ENCODE data around the gene LAMB1.

Gene LAMB1

GRCh38 chr7:107937531-107937930 is 65.4 kb downstream of the LAMB1 start:
- no peak overlapping the region for H3K27ac ChIP-seq (ENCODE audit: low read length)
- no peak overlapping the region for H2AFZ ChIP-seq (ENCODE audit: low read length)
- no peaks in the 10 kb centered on the region for H3K79me2 ChIP-seq (ENCODE audit: low read length)
- H4K20me1 ChIP-seq (ENCODE audit: insufficient read depth, low read length): no peaks in the 10 kb centered on the region
- no peaks in the 10 kb centered on the region for H3K36me3 ChIP-seq (replicated peaks; ENCODE audit: insufficient read depth, low read length)
- no peak overlapping the region for H3K9ac ChIP-seq (ENCODE audit: low read length)
- TF ChIP-seq EZH2phosphoT487 (IDR thresholded peaks at IDR 0.05; ENCODE audit: low read length) (no peak), EZH2 (optimal IDR thresholded peaks at IDR 0.05; ENCODE audit: low read depth, low read length) (no peak)
- TF ChIP-seq, protein P1, sequence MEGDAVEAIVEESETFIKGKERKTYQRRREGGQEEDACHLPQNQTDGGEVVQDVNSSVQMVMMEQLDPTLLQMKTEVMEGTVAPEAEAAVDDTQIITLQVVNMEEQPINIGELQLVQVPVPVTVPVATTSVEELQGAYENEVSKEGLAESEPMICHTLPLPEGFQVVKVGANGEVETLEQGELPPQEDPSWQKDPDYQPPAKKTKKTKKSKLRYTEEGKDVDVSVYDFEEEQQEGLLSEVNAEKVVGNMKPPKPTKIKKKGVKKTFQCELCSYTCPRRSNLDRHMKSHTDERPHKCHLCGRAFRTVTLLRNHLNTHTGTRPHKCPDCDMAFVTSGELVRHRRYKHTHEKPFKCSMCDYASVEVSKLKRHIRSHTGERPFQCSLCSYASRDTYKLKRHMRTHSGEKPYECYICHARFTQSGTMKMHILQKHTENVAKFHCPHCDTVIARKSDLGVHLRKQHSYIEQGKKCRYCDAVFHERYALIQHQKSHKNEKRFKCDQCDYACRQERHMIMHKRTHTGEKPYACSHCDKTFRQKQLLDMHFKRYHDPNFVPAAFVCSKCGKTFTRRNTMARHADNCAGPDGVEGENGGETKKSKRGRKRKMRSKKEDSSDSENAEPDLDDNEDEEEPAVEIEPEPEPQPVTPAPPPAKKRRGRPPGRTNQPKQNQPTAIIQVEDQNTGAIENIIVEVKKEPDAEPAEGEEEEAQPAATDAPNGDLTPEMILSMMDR (IDR thresholded peaks at IDR 0.05; ENCODE audit: low read length): no peak
- no peaks in the 10 kb centered on the region for H3K27me3 ChIP-seq (replicated peaks; ENCODE audit: insufficient read depth, low read length)
- H3K9me2 ChIP-seq (replicated peaks; ENCODE audit: insufficient read depth, low read length): no peaks in the 10 kb centered on the region
- no peaks in the 10 kb centered on the region for H3K9me3 ChIP-seq (replicated peaks; ENCODE audit: insufficient read depth, low read length)
- no peaks in the 10 kb centered on the region for H3F3A ChIP-seq (ENCODE audit: insufficient read depth, low read length)
- H3K4me1 ChIP-seq (ENCODE audit: low read length): no peaks in the 10 kb centered on the region
- DNase-seq: no peak
- H3K4me2 ChIP-seq (ENCODE audit: low read depth, low read length): no peak overlapping the region
- no peak overlapping the region for H3K4me3 ChIP-seq (ENCODE audit: low read length)

GRCh38 chr7:107936312-107936711 is 66.6 kb downstream of the LAMB1 start:
- no peaks in the 10 kb centered on the region for H3K4me1 ChIP-seq (ENCODE audit: low read length)
- no peak overlapping the region for H2AFZ ChIP-seq (ENCODE audit: low read length)
- no peak overlapping the region for H3K27ac ChIP-seq (ENCODE audit: low read length)
- no peaks in the 10 kb centered on the region for H3K79me2 ChIP-seq (ENCODE audit: low read length)
- no peak for DNase-seq
- no peak overlapping the region for H3K4me2 ChIP-seq (ENCODE audit: low read depth, low read length)
- no peak overlapping the region for H3K9ac ChIP-seq (ENCODE audit: low read length)
- H4K20me1 ChIP-seq (ENCODE audit: insufficient read depth, low read length): no peaks in the 10 kb centered on the region
- no peak overlapping the region for H3K4me3 ChIP-seq (ENCODE audit: low read length)
- H3K9me3 ChIP-seq (replicated peaks; ENCODE audit: insufficient read depth, low read length): no peaks in the 10 kb centered on the region
- H3F3A ChIP-seq (ENCODE audit: insufficient read depth, low read length): no peaks in the 10 kb centered on the region
- TF ChIP-seq, protein P1 (IDR thresholded peaks at IDR 0.05; ENCODE audit: low read length): no peak
- no peak for TF ChIP-seq EZH2phosphoT487 (IDR thresholded peaks at IDR 0.05; ENCODE audit: low read length)
- no peak for TF ChIP-seq EZH2 (optimal IDR thresholded peaks at IDR 0.05; ENCODE audit: low read depth, low read length)
- no peaks in the 10 kb centered on the region for H3K27me3 ChIP-seq (replicated peaks; ENCODE audit: insufficient read depth, low read length)
- no peaks in the 10 kb centered on the region for H3K9me2 ChIP-seq (replicated peaks; ENCODE audit: insufficient read depth, low read length)
- no peaks in the 10 kb centered on the region for H3K36me3 ChIP-seq (replicated peaks; ENCODE audit: insufficient read depth, low read length)

DNA sequence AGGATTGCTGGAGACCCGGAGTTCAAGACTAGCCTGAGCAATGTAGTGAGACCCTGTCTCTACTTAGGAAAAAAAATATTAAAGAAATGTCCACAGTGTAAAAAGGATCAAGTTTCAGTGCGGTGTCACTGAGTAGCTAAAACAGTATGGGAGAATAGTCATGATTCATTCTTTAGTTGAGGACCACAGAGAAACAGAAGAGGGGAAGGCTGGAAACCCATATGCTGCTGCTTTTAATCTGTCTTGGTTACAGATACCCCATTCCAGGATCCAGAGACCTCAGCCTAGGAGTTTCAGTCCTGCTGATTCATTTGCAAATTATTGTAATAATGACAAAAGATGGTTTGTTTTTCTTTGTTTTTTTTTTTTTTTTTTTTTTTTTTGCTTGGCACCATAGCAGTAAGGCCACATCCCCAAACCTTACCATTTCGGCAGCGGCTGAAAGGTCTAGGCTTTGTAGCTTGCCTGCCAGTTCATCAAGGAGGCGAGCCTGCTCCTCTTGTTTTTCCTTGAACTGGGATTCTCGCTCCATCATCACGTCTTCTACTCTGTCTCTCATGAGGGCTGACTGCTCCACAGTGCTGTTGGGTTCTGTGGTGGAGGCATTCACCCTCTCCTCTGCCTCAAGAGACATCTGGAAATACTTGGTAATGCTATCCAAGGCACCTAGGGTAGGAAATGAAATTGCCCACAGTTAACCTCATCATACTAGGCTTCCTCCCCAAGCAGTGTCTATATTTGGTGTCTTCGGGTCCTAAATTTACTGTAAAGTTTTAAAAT is 67.8 kb downstream of the LAMB1 start:
- Histone ChIP-seq H4K20me1 (ENCODE audit: insufficient read depth, low read length) (no peaks in the 10 kb centered on the region), H2AFZ (ENCODE audit: low read length) (no peak overlapping the region), H3K9me3 (replicated peaks; ENCODE audit: insufficient read depth, low read length) (no peaks in the 10 kb centered on the region), H3K27ac (ENCODE audit: low read length) (no peak overlapping the region), H3K79me2 (ENCODE audit: low read length) (no peaks in the 10 kb centered on the region), H3K9ac (ENCODE audit: low read length) (no peak overlapping the region), H3K27me3 (replicated peaks; ENCODE audit: insufficient read depth, low read length) (no peaks in the 10 kb centered on the region), H3F3A (ENCODE audit: insufficient read depth, low read length) (no peaks in the 10 kb centered on the region), H3K36me3 (replicated peaks; ENCODE audit: insufficient read depth, low read length) (no peaks in the 10 kb centered on the region), H3K4me1 (ENCODE audit: low read length) (no peaks in the 10 kb centered on the region), H3K9me2 (replicated peaks; ENCODE audit: insufficient read depth, low read length) (no peaks in the 10 kb centered on the region), H3K4me2 (ENCODE audit: low read depth, low read length) (no peak overlapping the region), H3K4me3 (ENCODE audit: low read length) (no peak overlapping the region)
- no peak for DNase-seq
- TF ChIP-seq EZH2phosphoT487 (IDR thresholded peaks at IDR 0.05; ENCODE audit: low read length): no peak

GRCh38 chr7:107933386-107934013 is 69.5 kb downstream of the LAMB1 start:
- no peak overlapping the region for H3K9ac ChIP-seq (ENCODE audit: low read length)
- H3K36me3 ChIP-seq (replicated peaks; ENCODE audit: insufficient read depth, low read length): no peaks in the 10 kb centered on the region
- TF ChIP-seq, protein P1 (IDR thresholded peaks at IDR 0.05; ENCODE audit: low read length): no peak
- no peak for TF ChIP-seq EZH2phosphoT487 (IDR thresholded peaks at IDR 0.05; ENCODE audit: low read length)
- H4K20me1 ChIP-seq (ENCODE audit: insufficient read depth, low read length): no peaks in the 10 kb centered on the region
- H3K4me2 ChIP-seq (ENCODE audit: low read depth, low read length): no peak overlapping the region
- H3K9me3 ChIP-seq (replicated peaks; ENCODE audit: insufficient read depth, low read length): no peaks in the 10 kb centered on the region
- H3K4me3 ChIP-seq (ENCODE audit: low read length): no peak overlapping the region
- no peaks in the 10 kb centered on the region for H3K27me3 ChIP-seq (replicated peaks; ENCODE audit: insufficient read depth, low read length)
- no peak overlapping the region for H3K27ac ChIP-seq (ENCODE audit: low read length)
- no peak for DNase-seq
- H3K4me1 ChIP-seq (ENCODE audit: low read length): no peaks in the 10 kb centered on the region
- no peaks in the 10 kb centered on the region for H3K9me2 ChIP-seq (replicated peaks; ENCODE audit: insufficient read depth, low read length)
- H2AFZ ChIP-seq (ENCODE audit: low read length): no peak overlapping the region
- H3K79me2 ChIP-seq (ENCODE audit: low read length): no peaks in the 10 kb centered on the region
- no peaks in the 10 kb centered on the region for H3F3A ChIP-seq (ENCODE audit: insufficient read depth, low read length)

Measured in MM.1S (cell line).